Uterine smooth muscle cell (primary cell): Measurements from ENCODE around the gene ADAMTS17. TPM values are rescaled to one million over a fixed set of nuclear protein-coding genes. Genes with fewer than 3 reads are reported as not detected.

Experiments
- total RNA-seq: library from RNA; depleted of rRNA; stranded (reverse); fragments of >200 nt; gene quantifications from 2 replicates; pipeline ENCODE4 v1.2.3, GENCODE V29; 2014

The ADAMTS17 gene, protein sequence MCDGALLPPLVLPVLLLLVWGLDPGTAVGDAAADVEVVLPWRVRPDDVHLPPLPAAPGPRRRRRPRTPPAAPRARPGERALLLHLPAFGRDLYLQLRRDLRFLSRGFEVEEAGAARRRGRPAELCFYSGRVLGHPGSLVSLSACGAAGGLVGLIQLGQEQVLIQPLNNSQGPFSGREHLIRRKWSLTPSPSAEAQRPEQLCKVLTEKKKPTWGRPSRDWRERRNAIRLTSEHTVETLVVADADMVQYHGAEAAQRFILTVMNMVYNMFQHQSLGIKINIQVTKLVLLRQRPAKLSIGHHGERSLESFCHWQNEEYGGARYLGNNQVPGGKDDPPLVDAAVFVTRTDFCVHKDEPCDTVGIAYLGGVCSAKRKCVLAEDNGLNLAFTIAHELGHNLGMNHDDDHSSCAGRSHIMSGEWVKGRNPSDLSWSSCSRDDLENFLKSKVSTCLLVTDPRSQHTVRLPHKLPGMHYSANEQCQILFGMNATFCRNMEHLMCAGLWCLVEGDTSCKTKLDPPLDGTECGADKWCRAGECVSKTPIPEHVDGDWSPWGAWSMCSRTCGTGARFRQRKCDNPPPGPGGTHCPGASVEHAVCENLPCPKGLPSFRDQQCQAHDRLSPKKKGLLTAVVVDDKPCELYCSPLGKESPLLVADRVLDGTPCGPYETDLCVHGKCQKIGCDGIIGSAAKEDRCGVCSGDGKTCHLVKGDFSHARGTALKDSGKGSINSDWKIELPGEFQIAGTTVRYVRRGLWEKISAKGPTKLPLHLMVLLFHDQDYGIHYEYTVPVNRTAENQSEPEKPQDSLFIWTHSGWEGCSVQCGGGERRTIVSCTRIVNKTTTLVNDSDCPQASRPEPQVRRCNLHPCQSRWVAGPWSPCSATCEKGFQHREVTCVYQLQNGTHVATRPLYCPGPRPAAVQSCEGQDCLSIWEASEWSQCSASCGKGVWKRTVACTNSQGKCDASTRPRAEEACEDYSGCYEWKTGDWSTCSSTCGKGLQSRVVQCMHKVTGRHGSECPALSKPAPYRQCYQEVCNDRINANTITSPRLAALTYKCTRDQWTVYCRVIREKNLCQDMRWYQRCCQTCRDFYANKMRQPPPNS
- 0.11 and 0.25 TPM in 2 replicates for total RNA-seq

DNA sequence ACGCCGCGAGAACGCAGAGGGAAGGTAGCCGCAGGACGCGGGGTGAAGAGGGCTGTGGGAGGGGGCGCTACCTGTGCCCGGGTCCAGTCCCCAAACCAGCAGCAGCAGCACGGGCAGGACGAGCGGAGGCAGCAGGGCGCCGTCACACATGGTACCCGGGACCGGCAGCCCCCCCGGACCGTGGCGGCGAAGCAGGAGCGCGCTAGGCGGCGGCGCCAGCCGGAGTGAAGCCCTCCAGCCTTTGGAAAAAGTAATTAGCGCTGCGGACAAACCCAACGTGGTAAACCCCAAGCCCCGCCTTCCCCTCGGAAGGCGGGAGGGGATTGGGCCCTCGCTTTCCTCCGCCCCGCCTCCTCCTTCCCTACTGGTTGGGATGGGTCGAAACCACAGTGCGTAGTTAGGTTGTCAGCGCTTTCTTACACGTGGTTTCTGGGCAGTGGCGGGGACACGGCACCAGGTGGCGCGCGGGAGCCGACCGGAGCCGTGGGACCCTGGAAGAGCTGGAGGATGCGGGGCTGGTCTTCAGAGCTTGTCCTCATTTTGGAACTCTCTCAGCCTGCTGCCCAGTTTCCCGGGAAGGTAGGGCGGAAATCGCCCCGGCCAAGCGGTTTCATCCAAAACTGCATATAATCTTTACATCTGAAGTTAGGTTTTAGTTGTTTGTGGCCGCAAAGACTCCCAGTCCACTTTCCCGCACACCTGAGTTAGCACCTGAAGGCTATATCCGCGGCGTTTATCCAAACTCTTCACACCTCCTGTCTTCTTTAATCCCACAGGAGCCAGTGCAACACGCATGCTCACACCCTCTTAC is at the start of gene ADAMTS17:
TSS of gene ADAMTS17 (minus strand) at position 226 of the 811 bp plus-strand sequence. CDS start at position 150, 76 bp downstream.

Other genes starting within 250 kb of the ADAMTS17 start
- not detected in 2 replicates for gene CERS3, start 187.0 kb upstream of the ADAMTS17 start, total RNA-seq